ENCODE results near the gene ASCL3. TPM values are rescaled to one million over a fixed set of nuclear protein-coding genes. Genes with fewer than 3 reads are reported as not detected.
"Not testable (repeated sequence)": the region's sequence is repeated elsewhere in the genome, so short reads cannot be mapped to it uniquely, and the experiment has no call there.

Gene ASCL3
- total RNA-seq, 1 experiment from 2014 or later, result not detected

DNA sequence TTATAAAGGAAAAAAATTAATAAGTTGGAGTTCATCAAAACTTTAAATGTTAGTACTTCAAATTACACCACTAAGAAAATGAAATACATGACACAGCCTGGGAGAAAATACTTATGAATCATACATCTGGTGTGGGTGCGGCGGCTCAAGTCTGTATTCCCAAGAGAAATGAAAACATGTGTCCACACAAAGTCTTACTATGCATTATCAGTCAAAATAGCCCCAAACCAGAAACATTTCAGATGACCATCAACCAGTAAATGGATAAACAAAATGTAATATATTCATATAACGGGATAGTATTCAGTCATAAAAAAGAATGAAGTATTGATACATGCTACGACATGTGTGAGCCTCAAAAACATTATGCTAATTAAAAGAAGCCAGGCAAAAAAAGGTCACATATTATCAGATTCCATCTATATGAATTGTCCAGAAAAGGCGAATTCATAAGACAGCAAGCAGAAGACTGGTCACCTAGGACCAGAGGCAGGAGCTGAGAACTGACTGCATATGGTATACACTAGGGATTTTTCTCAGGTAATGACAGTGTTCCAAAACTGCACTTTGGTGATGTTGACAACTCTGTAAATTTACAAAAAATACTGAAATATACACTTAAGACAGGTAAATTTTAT, 37.2 kb downstream of the ASCL3 start:
- no peak overlapping the region for H3K4me3 Mint-ChIP-seq (ENCODE audit: unreplicated experiment)
- POLR2A ChIA-PET, result no interaction called here

GRCh38 chr11:8899119-8899753, 43.6 kb downstream of the ASCL3 start:
- BruUV-seq (replicated peaks), result no TSS peak
- no peak for DNase-seq
- POLR2A ChIA-PET, result no interaction called here
- H3K9me3 Mint-ChIP-seq (ENCODE audit: unreplicated experiment), result peaks cover 15% of the 10 kb centered on the region
- TF ChIP-seq, protein P1, sequence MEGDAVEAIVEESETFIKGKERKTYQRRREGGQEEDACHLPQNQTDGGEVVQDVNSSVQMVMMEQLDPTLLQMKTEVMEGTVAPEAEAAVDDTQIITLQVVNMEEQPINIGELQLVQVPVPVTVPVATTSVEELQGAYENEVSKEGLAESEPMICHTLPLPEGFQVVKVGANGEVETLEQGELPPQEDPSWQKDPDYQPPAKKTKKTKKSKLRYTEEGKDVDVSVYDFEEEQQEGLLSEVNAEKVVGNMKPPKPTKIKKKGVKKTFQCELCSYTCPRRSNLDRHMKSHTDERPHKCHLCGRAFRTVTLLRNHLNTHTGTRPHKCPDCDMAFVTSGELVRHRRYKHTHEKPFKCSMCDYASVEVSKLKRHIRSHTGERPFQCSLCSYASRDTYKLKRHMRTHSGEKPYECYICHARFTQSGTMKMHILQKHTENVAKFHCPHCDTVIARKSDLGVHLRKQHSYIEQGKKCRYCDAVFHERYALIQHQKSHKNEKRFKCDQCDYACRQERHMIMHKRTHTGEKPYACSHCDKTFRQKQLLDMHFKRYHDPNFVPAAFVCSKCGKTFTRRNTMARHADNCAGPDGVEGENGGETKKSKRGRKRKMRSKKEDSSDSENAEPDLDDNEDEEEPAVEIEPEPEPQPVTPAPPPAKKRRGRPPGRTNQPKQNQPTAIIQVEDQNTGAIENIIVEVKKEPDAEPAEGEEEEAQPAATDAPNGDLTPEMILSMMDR (IDR thresholded peaks at IDR 0.05; ENCODE audit: insufficient read depth in 1 of 2, low read depth in 1 of 2, low read length in 1 of 2, severe bottlenecking in 1 of 2, unreplicated experiment in 1 of 2), result no peak
- H3K4me1 ChIP-seq, result no peaks in the 10 kb centered on the region
- H3K36me3 Mint-ChIP-seq (ENCODE audit: insufficient read depth, unreplicated experiment), result no peaks in the 10 kb centered on the region
- intact Hi-C loops (cut with micrococcal nuclease; ENCODE audit: unreplicated experiment), result no loop called here
- CTCF ChIA-PET, result no interaction called here
- no peak overlapping the region for H3K4me3 Mint-ChIP-seq (ENCODE audit: unreplicated experiment)
- H3K9me3 ChIP-seq, result peaks cover 24% of the 10 kb centered on the region
- H3K36me3 ChIP-seq (ENCODE audit: control insufficient read depth, insufficient read depth, low read length), result no peaks in the 10 kb centered on the region
- H3K27me3 ChIP-seq (replicated peaks; ENCODE audit: control insufficient read depth, insufficient read depth, low read length), result no peaks in the 10 kb centered on the region
- peaks cover 2% of the 10 kb centered on the region for H3K27me3 Mint-ChIP-seq (ENCODE audit: insufficient read depth, unreplicated experiment)
- no peak overlapping the region for H3K27ac Mint-ChIP-seq (ENCODE audit: unreplicated experiment)
- no peak overlapping the region for H3K4me3 ChIP-seq (ENCODE audit: low read depth, low read length)
- no peaks in the 10 kb centered on the region for H3K4me1 Mint-ChIP-seq (ENCODE audit: low read depth, unreplicated experiment)

More for the DNA sequence above, 37.2 kb downstream of the ASCL3 start:
- Histone ChIP-seq H3K4me1 (no peaks in the 10 kb centered on the region), H3K9me3 (peaks cover 7% of the 10 kb centered on the region), H3K27me3 (replicated peaks; ENCODE audit: control insufficient read depth, insufficient read depth, low read length) (no peaks in the 10 kb centered on the region), H3K36me3 (ENCODE audit: control insufficient read depth, insufficient read depth, low read length) (no peaks in the 10 kb centered on the region), H3K4me3 (ENCODE audit: low read depth, low read length) (no peak overlapping the region)
- no TSS peak for BruUV-seq (replicated peaks)
- peaks cover 8% of the 10 kb centered on the region for H3K4me1 Mint-ChIP-seq (ENCODE audit: low read depth, unreplicated experiment)
- CTCF ChIA-PET, result no interaction called here
- H3K27me3 Mint-ChIP-seq (ENCODE audit: insufficient read depth, unreplicated experiment), result peaks cover 9% of the 10 kb centered on the region
- H3K27ac Mint-ChIP-seq (ENCODE audit: unreplicated experiment), result no peak overlapping the region
- DNase-seq, result no peak
- peaks cover 6% of the 10 kb centered on the region for H3K36me3 Mint-ChIP-seq (ENCODE audit: insufficient read depth, unreplicated experiment)
- TF ChIP-seq, protein P1 (IDR thresholded peaks at IDR 0.05; ENCODE audit: insufficient read depth in 1 of 2, low read depth in 1 of 2, low read length in 1 of 2, severe bottlenecking in 1 of 2, unreplicated experiment in 1 of 2), result no peak
- intact Hi-C loops (cut with micrococcal nuclease; ENCODE audit: unreplicated experiment), result no loop called here
- no peaks in the 10 kb centered on the region for H3K9me3 Mint-ChIP-seq (ENCODE audit: unreplicated experiment)

DNA sequence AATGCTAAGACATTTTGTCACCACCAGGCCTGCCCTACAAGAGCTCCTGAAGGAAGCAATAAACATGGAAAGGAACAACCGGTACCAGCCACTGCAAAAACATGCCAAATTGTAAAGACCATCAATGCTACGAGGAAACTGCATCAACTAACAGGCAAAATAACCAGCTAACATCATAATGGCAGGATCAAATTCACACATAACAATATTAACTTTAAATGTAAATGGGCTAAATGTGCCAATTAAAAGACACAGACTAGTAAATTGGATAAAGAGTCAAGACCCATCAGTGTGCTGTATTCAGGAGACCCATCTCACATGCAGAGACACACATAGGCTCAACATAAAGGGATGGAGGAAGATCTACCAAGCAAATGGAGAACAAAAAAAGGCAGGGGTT, 51.6 kb downstream of the ASCL3 start:
- H3K27me3 Mint-ChIP-seq (ENCODE audit: insufficient read depth, unreplicated experiment); DNase-seq; H3K36me3 ChIP-seq (ENCODE audit: control insufficient read depth, insufficient read depth, low read length); H3K27ac Mint-ChIP-seq (ENCODE audit: unreplicated experiment); POLR2A ChIA-PET; CTCF ChIA-PET; BruUV-seq (replicated peaks); H3K4me1 ChIP-seq; H3K4me3 Mint-ChIP-seq (ENCODE audit: unreplicated experiment); H3K4me3 ChIP-seq (ENCODE audit: low read depth, low read length); intact Hi-C loops (cut with micrococcal nuclease; ENCODE audit: unreplicated experiment); H3K4me1 Mint-ChIP-seq (ENCODE audit: low read depth, unreplicated experiment); H3K27me3 ChIP-seq (replicated peaks; ENCODE audit: control insufficient read depth, insufficient read depth, low read length); H3K9me3 Mint-ChIP-seq (ENCODE audit: unreplicated experiment); H3K9me3 ChIP-seq; H3K36me3 Mint-ChIP-seq (ENCODE audit: insufficient read depth, unreplicated experiment): not testable (repeated sequence)

Other genes starting within 250 kb of the ASCL3 start
- gene AKIP1, start 31.8 kb downstream of the ASCL3 start, total RNA-seq (2022), result 28.7 and 32.6 TPM in 2 replicates
- not detected in 2 replicates for gene C11orf16, start 10.1 kb downstream of the ASCL3 start, total RNA-seq (2022)
- 26.0 and 29.6 TPM in 2 replicates for gene TMEM9B, start 21.4 kb upstream of the ASCL3 start, total RNA-seq (2022)
- 10.0 and 13.0 TPM in 2 replicates for gene NRIP3, start 61.0 kb upstream of the ASCL3 start, total RNA-seq (2022)
- gene SCUBE2, start 148.6 kb upstream of the ASCL3 start, total RNA-seq (2022), result 3.1 and 3.2 TPM in 2 replicates